HCT116 (cell line): ENCODE data around the gene WWOX. TPM values are rescaled to one million over a fixed set of nuclear protein-coding genes. Genes with fewer than 3 reads are reported as not detected.

Experiments
- ATAC-seq: fragments of 200-7000 bp; cut with Tn5 transposase; 2 replicates; pipeline ENCODE4 v1.9.1; 2020; ENCODE audit warnings: mild to moderate bottlenecking, moderate library complexity
- BruUV-seq: library from RNA; stranded (reverse); fragments of 400-500 nt; replicated peaks from 2 replicates; lab custom pipeline; 2021; lab: Mats Ljungman, UMichigan
- CTCF ChIA-PET: fragments of 300-600 bp; sonication (Branson Sonifier 250); formaldehyde crosslinking; loops from one replicate; lab custom pipeline; 2021; ENCODE audit warnings: antibody characterized with exemption; lab: Charles Lee
- POLR2A ChIA-PET: fragments of 300-600, 350-600 bp; sonication (Branson Sonifier 250); formaldehyde crosslinking; loops from one replicate; lab custom pipeline; 2021; ENCODE audit warnings: antibody characterized with exemption; lab: Charles Lee
- RAD21 ChIA-PET, 2 experiments: fragments of 300-600 bp; sonication (Branson Sonifier 250); formaldehyde crosslinking; loops; one replicate each; lab custom pipeline; 2023; ENCODE audit warnings: low total read pairs in 2 of 2; ENCODE audit not compliant: uncharacterized antibody in 2 of 2, unreplicated experiment in 2 of 2, low non-redundant PET in 1 of 2; lab: Charles Lee
- DNase-seq: peaks from one replicate; pipeline ENCODE4 v3.0.0-alpha.2; 2010; ENCODE audit warnings: low read depth, low spot score
- H2AFZ ChIP-seq: fragments of 200-600 bp; shearing (Covaris generic), sonication (generic); 2 replicates; pipeline ENCODE4 v1.6.1; 2017; ENCODE audit warnings: low read depth, mixed run types, mixed read lengths, antibody characterized with exemption, low read length; ENCODE audit not compliant: poor library complexity, severe bottlenecking
- H3K27ac ChIP-seq: 2 replicates; pipeline ENCODE4 v1.5.1; 2012; ENCODE audit warnings: low read depth, low read length
- H3K27me3 ChIP-seq: fragments of 200-600 bp; sonication (generic); 2 replicates; pipeline ENCODE4 v1.6.1; 2016; ENCODE audit warnings: mixed run types, low read length, mixed read lengths; ENCODE audit not compliant: insufficient read depth
- H3K36me3 ChIP-seq, 2 experiments: fragments of 200-500 bp in 1 of 2; fragments of 200-600 bp in 1 of 2; sonication (Bioruptor generic) in 1 of 2; sonication (generic) in 1 of 2; 2 replicates each; pipeline versions ENCODE4 v1.5.1 to v1.6.1; 2014 to 2016; ENCODE audit warnings: low read length in 2 of 2, inconsistent platforms in 1 of 2, mixed read lengths in 1 of 2, mixed run types in 1 of 2; ENCODE audit not compliant: insufficient read depth in 2 of 2, control insufficient read depth in 1 of 2
- H3K4me1 ChIP-seq, 2 experiments: fragments of 200-600 bp in 1 of 2; sonication (generic) in 1 of 2; 2 replicates each; pipeline versions ENCODE4 v1.5.1 to v1.6.1; 2012 to 2017; ENCODE audit warnings: low read length in 2 of 2, inconsistent platforms in 1 of 2, mild to moderate bottlenecking in 1 of 2, mixed read lengths in 1 of 2, mixed run types in 1 of 2, moderate library complexity in 1 of 2; ENCODE audit not compliant: insufficient read depth in 2 of 2, control insufficient read depth in 1 of 2
- H3K4me2 ChIP-seq: fragments of 200-600 bp; sonication (generic); 2 replicates; pipeline ENCODE4 v1.6.1; 2017; ENCODE audit warnings: mixed run types, low read length, mixed read lengths
- H3K4me3 ChIP-seq, 2 experiments: fragments of 200-600 bp in 1 of 2; sonication (generic) in 1 of 2; replicated peaks in 1 of 2; 2 replicates each; pipeline ENCODE4 v1.5.1; 2011 to 2016; ENCODE audit warnings: low read length in 2 of 2, control low read depth in 1 of 2, low read depth in 1 of 2, mild to moderate bottlenecking in 1 of 2, mixed read lengths in 1 of 2, mixed run types in 1 of 2
- H3K79me2 ChIP-seq: fragments of 200-600 bp; sonication (generic); 2 replicates; pipeline ENCODE4 v1.6.1; 2017; ENCODE audit warnings: mild to moderate bottlenecking, mixed run types, low read length, moderate library complexity, mixed read lengths; ENCODE audit not compliant: insufficient read depth
- H3K9ac ChIP-seq: fragments of 200-600 bp; sonication (generic); 2 replicates; pipeline ENCODE4 v1.6.1; 2016; ENCODE audit warnings: low read length, mixed read lengths
- H3K9me2 ChIP-seq: fragments of 200-600 bp; sonication (generic), shearing (Covaris generic); 2 replicates; pipeline ENCODE4 v1.6.1; 2017; ENCODE audit warnings: mixed run types, mild to moderate bottlenecking, moderate library complexity; ENCODE audit not compliant: insufficient read depth
- H3K9me3 ChIP-seq, 2 experiments: fragments of 200-500 bp in 1 of 2; fragments of 200-600 bp in 1 of 2; sonication (Bioruptor generic) in 1 of 2; sonication (generic) in 1 of 2; 2 replicates each; pipeline ENCODE4 v1.6.1; 2014 to 2017; ENCODE audit warnings: low read length in 2 of 2, mixed read lengths in 2 of 2, inconsistent platforms in 1 of 2, low read depth in 1 of 2, mild to moderate bottlenecking in 1 of 2, mixed run types in 1 of 2, moderate library complexity in 1 of 2; ENCODE audit not compliant: control insufficient read depth in 1 of 2, insufficient read depth in 1 of 2
- H4K20me1 ChIP-seq: fragments of 200-600 bp; sonication (generic), shearing (Covaris generic); 2 replicates; pipeline ENCODE4 v1.6.1; 2017; ENCODE audit warnings: mixed run types, mild to moderate bottlenecking, moderate library complexity; ENCODE audit not compliant: insufficient read depth
- CBX3 ChIP-seq: IDR thresholded peaks from 2 replicates; pipeline ENCODE4 v1.6.1; 2012; ENCODE audit warnings: low read depth
- EZH2 ChIP-seq: fragments of 200-600 bp; sonication (generic); IDR thresholded peaks from 2 replicates; pipeline ENCODE4 v1.6.1; 2017; ENCODE audit warnings: antibody characterized with exemption, mixed run types
- FOSL1 ChIP-seq: IDR thresholded peaks from 2 replicates; pipeline ENCODE4 v1.6.1; 2012; ENCODE audit warnings: low read depth
- POLR2A ChIP-seq: IDR thresholded peaks from 2 replicates; pipeline ENCODE4 v1.7.0; 2011; ENCODE audit warnings: borderline replicate concordance; ENCODE audit not compliant: insufficient read depth, insufficient read length; ENCODE audit errors: extremely low read depth
- SIN3A ChIP-seq: IDR thresholded peaks from 2 replicates; pipeline ENCODE4 v1.6.1; 2012; ENCODE audit warnings: low read depth
- SP1 ChIP-seq: IDR thresholded peaks from 2 replicates; pipeline ENCODE4 v1.6.1; 2012; ENCODE audit warnings: low read depth
- YY1 ChIP-seq: IDR thresholded peaks from 2 replicates; pipeline ENCODE4 v1.6.1; 2011; ENCODE audit warnings: low read length, low read depth, moderate library complexity, mild to moderate bottlenecking; ENCODE audit not compliant: insufficient replicate concordance; ENCODE audit errors: extremely low read depth
- ZFX ChIP-seq: fragments of 450-650 bp; IDR thresholded peaks from 2 replicates; pipeline ENCODE4 v1.6.1; 2017
- ZNF274 ChIP-seq: fragments of 200-500 bp; sonication (Bioruptor generic); IDR thresholded peaks from 2 replicates; pipeline ENCODE4 v1.6.1; 2014; ENCODE audit warnings: mild to moderate bottlenecking, low read depth, low read length, inconsistent platforms
- intact Hi-C: fragments of 100-400 bp; cut with micrococcal nuclease; formaldehyde crosslinking; loops from 2 replicates; pipeline ENCODE4 v1.10.0; 2022
- total RNA-seq: library from RNA; stranded (reverse); gene quantifications from one replicate; pipeline ENCODE4 v1.2.1, GENCODE V29; 2021; ENCODE audit not compliant: unreplicated experiment
- TF ChIP-seq, protein P1 (sequence below), 3 experiments: fragments of 200-600 bp in 1 of 3; sonication (generic) in 1 of 3; IDR thresholded peaks in 2 of 3; conservative IDR thresholded peaks in 1 of 3; 2 replicates each; pipeline ENCODE4 v1.5.1; 2012 to 2017; ENCODE audit warnings: low read depth in 2 of 3, low read length in 2 of 3, antibody characterized with exemption in 1 of 3, borderline replicate concordance in 1 of 3, control low read depth in 1 of 3, mild to moderate bottlenecking in 1 of 3, mixed read lengths in 1 of 3, mixed run types in 1 of 3, moderate library complexity in 1 of 3; ENCODE audit not compliant: insufficient read depth in 1 of 3
- TF ChIP-seq, protein P2 (sequence below): IDR thresholded peaks from 2 replicates; pipeline ENCODE4 v1.6.1; 2011; ENCODE audit warnings: mild to moderate bottlenecking, low read length, moderate library complexity; ENCODE audit not compliant: insufficient replicate concordance; ENCODE audit errors: extremely low read depth
- TF ChIP-seq, protein P3 (sequence below): IDR thresholded peaks from 2 replicates; pipeline ENCODE4 v1.6.1; 2012

Gene WWOX
- total RNA-seq, 1 experiment from 2014 or later = 13.7 TPM

DNA sequence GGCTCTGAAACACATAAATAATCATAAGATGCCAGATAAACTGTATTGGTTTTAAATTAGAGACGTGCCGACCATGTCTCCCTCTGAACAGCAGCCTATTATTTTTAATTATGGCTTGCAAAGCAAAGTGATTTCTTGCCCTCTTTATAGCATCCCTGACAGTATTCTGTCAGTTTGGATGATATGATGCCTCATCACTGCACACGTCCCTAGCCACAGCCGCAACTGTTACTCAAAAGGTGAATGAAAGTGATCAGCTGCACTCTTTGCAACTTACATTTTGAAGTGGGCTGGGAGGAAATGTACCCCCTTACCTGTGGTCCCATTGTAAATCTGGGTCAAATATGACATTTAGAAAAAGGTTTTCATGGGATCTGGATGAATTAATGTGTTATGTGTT, 1111.2 kb downstream of the WWOX start (continued):
- TF ChIP-seq, protein P1, sequence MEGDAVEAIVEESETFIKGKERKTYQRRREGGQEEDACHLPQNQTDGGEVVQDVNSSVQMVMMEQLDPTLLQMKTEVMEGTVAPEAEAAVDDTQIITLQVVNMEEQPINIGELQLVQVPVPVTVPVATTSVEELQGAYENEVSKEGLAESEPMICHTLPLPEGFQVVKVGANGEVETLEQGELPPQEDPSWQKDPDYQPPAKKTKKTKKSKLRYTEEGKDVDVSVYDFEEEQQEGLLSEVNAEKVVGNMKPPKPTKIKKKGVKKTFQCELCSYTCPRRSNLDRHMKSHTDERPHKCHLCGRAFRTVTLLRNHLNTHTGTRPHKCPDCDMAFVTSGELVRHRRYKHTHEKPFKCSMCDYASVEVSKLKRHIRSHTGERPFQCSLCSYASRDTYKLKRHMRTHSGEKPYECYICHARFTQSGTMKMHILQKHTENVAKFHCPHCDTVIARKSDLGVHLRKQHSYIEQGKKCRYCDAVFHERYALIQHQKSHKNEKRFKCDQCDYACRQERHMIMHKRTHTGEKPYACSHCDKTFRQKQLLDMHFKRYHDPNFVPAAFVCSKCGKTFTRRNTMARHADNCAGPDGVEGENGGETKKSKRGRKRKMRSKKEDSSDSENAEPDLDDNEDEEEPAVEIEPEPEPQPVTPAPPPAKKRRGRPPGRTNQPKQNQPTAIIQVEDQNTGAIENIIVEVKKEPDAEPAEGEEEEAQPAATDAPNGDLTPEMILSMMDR (IDR thresholded peaks at IDR 0.05 in 2 of 3, conservative IDR thresholded peaks at IDR 0.05 in 1 of 3; ENCODE audit: borderline replicate concordance in 1 of 3, insufficient read depth in 1 of 3, low read depth in 2 of 3, low read length in 2 of 3) = no peak
- TF ChIP-seq, protein P2, sequence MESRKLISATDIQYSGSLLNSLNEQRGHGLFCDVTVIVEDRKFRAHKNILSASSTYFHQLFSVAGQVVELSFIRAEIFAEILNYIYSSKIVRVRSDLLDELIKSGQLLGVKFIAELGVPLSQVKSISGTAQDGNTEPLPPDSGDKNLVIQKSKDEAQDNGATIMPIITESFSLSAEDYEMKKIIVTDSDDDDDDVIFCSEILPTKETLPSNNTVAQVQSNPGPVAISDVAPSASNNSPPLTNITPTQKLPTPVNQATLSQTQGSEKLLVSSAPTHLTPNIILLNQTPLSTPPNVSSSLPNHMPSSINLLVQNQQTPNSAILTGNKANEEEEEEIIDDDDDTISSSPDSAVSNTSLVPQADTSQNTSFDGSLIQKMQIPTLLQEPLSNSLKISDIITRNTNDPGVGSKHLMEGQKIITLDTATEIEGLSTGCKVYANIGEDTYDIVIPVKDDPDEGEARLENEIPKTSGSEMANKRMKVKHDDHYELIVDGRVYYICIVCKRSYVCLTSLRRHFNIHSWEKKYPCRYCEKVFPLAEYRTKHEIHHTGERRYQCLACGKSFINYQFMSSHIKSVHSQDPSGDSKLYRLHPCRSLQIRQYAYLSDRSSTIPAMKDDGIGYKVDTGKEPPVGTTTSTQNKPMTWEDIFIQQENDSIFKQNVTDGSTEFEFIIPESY = no peak
- TF ChIP-seq YY1 (no peak), SIN3A (no peak), POLR2A (no peak), FOSL1 (no peak)
- TF ChIP-seq, all 23 proteins: peak for 0

DNA sequence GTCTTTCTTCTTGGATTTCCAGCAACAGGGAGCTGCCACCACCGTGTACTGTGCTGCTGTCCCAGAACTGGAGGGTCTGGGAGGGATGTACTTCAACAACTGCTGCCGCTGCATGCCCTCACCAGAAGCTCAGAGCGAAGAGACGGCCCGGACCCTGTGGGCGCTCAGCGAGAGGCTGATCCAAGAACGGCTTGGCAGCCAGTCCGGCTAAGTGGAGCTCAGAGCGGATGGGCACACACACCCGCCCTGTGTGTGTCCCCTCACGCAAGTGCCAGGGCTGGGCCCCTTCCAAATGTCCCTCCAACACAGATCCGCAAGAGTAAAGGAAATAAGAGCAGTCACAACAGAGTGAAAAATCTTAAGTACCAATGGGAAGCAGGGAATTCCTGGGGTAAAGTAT, 1112.1 kb downstream of the WWOX start:
- ChIA-PET CTCF (no interaction called here), POLR2A (no interaction called here), RAD21 (no interaction called here)
- Histone ChIP-seq H3K27me3 (no peaks in the 10 kb centered on the region), H3K4me3 (no peak overlapping the region), H3K9ac (no peak overlapping the region), H4K20me1 (no peaks in the 10 kb centered on the region), H3K9me3 (peaks cover 0 to 16% of the 10 kb centered on the region in 2 experiments; a peak in 2 of 4 replicates), H3K4me1 (no peaks in the 10 kb centered on the region), H3K79me2 (no peaks in the 10 kb centered on the region), H3K9me2 (no peaks in the 10 kb centered on the region), H3K27ac (no peak overlapping the region), H2AFZ (no peak overlapping the region), H3K36me3 (no peaks in the 10 kb centered on the region), H3K4me2 (no peak overlapping the region)
- no TSS peak for BruUV-seq
- intact Hi-C loops = no loop called here
- no peak for ATAC-seq
- DNase-seq = no peak
- TF ChIP-seq EZH2 (no peak), CBX3 (no peak), SP1 (no peak), ZNF274 (no peak), ZFX (no peak)
- TF ChIP-seq, protein P3, sequence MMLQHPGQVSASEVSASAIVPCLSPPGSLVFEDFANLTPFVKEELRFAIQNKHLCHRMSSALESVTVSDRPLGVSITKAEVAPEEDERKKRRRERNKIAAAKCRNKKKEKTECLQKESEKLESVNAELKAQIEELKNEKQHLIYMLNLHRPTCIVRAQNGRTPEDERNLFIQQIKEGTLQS = no peak
- TF ChIP-seq, protein P2 = no peak
